GM12874 (cell line): ENCODE measurements around the gene DPEP2.

ENCODE experiments used
- CTCF ChIP-seq: IDR thresholded peaks from 2 replicates; pipeline ENCODE4 v1.5.1; 2011; ENCODE audit warnings: low read depth, mild to moderate bottlenecking, control low read depth, low read length, moderate library complexity; ENCODE audit not compliant: insufficient read depth

The DPEP2 gene

GRCh38 chr16:67999985-68000384 lies 701 bp upstream of the DPEP2 start:
- TF ChIP-seq CTCF: no peak

GRCh38 chr16:67996666-67997065 lies 2.6 kb downstream of the DPEP2 start:
- no peak for TF ChIP-seq CTCF

GRCh38 chr16:67995423-67995822 lies 3.9 kb downstream of the DPEP2 start:
- no peak for TF ChIP-seq CTCF

- TF ChIP-seq CTCF: peak; percentile 99
Measured at GRCh38 chr16:67993207-67994039, 5.9 kb downstream of the DPEP2 start.

GRCh38 chr16:67992661-67993206 lies 6.5 kb downstream of the DPEP2 start:
- TF ChIP-seq CTCF: no peak

- no peak for TF ChIP-seq CTCF
Measured at GRCh38 chr16:67990018-67990386, 9.3 kb downstream of the DPEP2 start.

- TF ChIP-seq CTCF: no peak
Measured at GRCh38 chr16:67989322-67990017, 9.8 kb downstream of the DPEP2 start.
